Measurements from ENCODE around the gene CDC14A.

CDC14A gene

GRCh38 chr1:100443811-100444571, 91.7 kb downstream of the CDC14A start:
- in situ Hi-C loops (cut with HindIII; ENCODE audit: low sequenced_read_pairs): no loop called here

GRCh38 chr1:100445565-100445964, 93.3 kb downstream of the CDC14A start:
- in situ Hi-C loops (cut with HindIII; ENCODE audit: low sequenced_read_pairs): no loop called here

DNA sequence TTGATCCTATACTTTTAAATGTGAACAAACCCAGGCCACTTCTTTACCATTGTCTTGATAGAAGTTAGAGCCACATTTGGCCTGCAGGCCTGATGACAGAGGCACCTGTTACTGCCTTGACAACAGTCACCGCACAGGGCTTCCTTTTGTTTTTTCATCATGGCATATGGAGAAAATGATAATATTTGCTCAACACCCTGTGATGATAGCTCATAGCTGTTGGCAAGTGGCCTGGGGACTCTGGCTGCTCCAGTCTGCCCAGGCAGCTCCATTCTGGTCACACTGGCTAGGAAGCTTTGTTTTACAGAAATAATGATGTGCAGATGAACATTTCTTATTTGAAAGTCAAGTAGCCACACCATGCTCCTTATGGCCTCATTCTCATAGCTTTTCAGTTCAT, 96.1 kb downstream of the CDC14A start:
- in situ Hi-C loops (cut with HindIII; ENCODE audit: low sequenced_read_pairs): no loop called here

DNA sequence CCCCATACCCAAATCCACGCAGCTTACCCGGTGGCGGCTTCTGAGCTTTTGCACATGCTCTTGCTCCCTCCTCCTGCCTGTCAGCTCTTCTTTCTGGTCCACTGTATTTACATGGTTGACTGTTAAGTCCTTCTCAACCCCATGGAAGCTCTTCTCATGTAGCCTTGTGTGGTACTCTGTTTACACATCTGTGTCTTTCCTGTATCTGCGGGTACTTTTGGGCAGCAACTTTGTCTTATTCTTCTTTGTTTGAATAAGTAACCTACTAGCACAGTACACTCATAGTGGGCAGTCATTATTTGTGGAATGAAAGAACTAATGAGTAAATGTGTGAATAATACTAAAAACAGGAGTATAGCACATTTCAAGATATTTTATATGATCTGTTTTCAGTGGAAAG, 97.2 kb downstream of the CDC14A start:
- in situ Hi-C loops (cut with HindIII; ENCODE audit: low sequenced_read_pairs): no loop called here

GRCh38 chr1:100452641-100453040, 100.3 kb downstream of the CDC14A start:
- in situ Hi-C loops (cut with HindIII; ENCODE audit: low sequenced_read_pairs): no loop called here

DNA sequence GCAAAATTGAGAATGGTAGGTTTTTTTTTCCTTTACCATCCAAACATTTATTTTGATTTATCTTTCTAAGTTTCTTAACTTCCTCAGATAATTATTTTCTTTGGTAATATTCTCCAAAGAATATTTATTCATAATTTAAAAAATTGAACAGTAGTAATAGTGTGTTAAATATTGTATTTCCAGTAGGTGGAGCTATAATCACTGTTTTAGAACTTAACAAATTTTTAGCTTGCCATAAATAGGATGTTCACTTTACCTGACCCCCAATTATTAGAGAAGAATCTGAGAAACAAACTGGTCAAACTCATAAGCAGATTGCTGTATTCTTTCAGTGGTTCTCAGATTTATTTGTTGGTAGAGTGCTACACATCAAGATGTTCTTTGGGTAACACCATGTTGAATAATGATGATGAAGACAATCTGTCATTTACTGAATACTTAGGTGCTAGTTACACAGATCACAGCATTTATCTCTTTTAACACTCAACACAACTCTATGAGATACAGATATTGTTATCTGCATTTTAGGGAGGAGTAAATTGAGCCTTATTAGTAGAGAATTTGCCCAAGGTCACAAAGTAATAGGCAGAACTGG, 103.3 kb downstream of the CDC14A start:
- in situ Hi-C loops (cut with HindIII; ENCODE audit: low sequenced_read_pairs): no loop called here

DNA sequence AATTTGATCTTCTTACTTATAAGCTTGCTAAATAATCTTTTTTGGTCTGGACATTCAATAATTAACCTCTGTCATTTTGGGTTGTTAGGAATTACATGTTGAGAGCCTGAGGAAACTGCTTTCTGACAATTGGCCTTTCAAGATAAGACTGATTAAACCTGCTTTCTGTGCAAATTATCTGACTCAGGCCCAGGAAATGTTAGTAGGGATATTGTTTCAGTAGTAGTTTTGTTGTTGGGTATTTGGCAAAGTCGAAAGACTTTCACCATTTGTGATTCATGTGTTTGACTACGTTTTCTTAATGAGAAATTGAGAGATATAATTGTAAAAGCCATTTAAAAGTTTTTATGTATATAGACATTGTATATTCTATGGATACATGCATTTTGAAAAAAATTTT, 104.6 kb downstream of the CDC14A start:
- in situ Hi-C loops (cut with HindIII; ENCODE audit: low sequenced_read_pairs): no loop called here

DNA sequence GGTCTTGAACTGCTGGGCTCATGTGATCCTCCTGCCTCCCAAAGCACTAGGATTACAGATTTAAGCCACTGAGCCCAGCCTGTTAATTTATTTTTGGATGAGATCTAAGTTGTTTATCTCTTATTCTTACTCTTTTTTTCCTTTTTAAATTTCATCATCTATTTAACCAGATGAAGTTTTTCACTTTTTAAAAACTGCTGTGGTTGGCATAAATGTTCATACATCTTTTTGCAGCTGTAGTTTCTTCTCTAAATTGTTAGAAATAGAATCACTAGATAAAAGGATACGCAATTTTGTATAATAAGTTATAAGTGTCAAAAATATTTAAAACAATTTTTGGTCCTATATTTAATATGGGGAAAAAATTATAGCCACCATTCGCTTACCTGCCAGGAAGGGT, 105.4 kb downstream of the CDC14A start:
- in situ Hi-C loops (cut with HindIII; ENCODE audit: low sequenced_read_pairs): no loop called here

GRCh38 chr1:100458661-100459357, 106.5 kb downstream of the CDC14A start:
- in situ Hi-C loops (cut with HindIII; ENCODE audit: low sequenced_read_pairs): no loop called here

GRCh38 chr1:100459358-100460114, 107.2 kb downstream of the CDC14A start:
- in situ Hi-C loops (cut with HindIII; ENCODE audit: low sequenced_read_pairs): no loop called here

DNA sequence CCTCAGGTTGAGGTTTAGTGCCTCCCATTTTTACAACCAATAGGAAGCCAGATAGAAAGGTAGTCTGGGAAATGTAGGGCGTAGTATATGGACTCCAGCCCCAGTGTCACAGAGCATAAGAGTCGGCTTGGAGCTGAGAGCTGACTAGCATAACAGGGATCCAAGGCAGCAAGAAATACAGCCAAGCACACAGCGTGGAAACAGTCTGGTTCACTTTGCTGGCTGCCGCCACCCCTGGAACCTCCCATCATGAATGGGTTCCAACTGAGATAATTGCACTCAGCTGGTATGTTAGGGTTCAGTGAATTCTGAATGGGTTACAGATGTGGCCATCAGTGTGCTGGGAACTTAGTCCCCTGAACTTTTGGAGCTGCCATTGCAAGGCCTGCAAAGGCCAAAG, 108.9 kb downstream of the CDC14A start:
- in situ Hi-C loops (cut with HindIII; ENCODE audit: low sequenced_read_pairs): no loop called here

- in situ Hi-C loops (cut with HindIII; ENCODE audit: low sequenced_read_pairs): no loop called here
Observed at GRCh38 chr1:100462326-100463025, 110.2 kb downstream of the CDC14A start.

- in situ Hi-C loops (cut with HindIII; ENCODE audit: low sequenced_read_pairs): no loop called here
Observed at GRCh38 chr1:100463791-100464424, 111.6 kb downstream of the CDC14A start.

DNA sequence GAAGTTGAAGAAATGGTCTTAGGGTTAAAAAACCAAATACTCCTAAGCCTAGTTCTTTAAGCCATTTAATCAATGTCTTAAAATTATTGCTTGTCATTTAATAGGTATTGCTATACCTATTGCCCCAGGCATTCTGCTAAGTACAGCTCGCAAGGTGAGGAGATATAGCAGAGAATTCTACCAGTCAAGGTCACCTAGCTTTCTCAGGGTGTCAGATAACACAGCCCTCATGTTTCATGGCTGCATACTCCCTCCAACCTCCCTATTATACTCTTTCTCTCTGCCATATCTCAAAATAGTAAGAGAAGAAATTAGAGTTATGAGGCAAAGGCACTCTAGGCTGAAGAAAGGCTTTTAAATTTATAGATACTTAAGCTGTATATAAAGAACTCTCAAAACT, 117.3 kb downstream of the CDC14A start:
- in situ Hi-C loops (cut with HindIII; ENCODE audit: low sequenced_read_pairs): no loop called here

DNA sequence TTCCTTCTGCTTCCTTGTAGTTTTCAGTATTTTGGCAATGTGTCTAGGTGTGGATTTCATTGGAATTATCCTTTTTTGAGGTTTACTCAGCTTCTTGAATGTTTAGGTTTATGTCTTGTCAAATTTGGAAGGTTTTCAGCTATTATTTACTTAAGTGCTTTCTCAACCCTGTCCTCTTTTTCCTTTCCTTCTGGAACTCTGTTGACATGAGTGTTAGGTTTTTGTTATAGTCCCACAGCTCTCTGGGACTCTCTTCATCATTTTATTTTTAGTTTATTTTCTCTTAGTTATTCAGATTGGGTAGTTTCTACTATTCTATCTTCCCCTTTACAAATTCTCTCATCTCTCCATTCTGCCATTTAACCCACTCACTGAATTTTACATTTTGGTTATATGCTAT, 122.5 kb downstream of the CDC14A start:
- in situ Hi-C loops (cut with HindIII; ENCODE audit: low sequenced_read_pairs): no loop called here

DNA sequence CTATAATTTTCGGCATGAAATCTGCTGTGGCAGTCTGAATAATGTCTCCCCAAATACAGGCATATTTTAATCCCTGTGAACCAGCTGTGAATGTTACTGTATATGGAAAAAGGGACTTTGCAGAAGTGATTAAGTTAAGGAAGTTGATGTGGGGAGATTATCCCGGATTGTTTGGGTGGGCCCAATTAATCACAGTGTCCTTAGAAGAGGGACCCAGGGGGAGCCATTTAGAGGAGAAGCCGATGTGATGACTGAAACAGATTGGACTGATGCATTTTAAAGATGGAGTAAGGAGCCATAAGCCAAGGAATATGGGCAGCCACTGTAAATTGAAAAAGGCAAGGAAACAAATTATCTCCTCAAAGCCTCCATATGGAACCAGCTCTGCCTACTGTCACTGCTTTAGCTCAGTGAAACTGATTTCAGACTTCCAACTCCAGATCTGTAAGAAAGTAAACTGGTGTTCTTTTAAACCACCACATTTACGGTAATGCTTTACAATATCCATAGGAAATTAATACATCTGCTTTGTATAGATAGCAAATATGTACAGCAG, 124.5 kb downstream of the CDC14A start:
- in situ Hi-C loops (cut with HindIII; ENCODE audit: low sequenced_read_pairs): no loop called here

- in situ Hi-C loops (cut with HindIII; ENCODE audit: low sequenced_read_pairs): no loop called here
Observed at GRCh38 chr1:100478816-100479215, 126.5 kb downstream of the CDC14A start.

DNA sequence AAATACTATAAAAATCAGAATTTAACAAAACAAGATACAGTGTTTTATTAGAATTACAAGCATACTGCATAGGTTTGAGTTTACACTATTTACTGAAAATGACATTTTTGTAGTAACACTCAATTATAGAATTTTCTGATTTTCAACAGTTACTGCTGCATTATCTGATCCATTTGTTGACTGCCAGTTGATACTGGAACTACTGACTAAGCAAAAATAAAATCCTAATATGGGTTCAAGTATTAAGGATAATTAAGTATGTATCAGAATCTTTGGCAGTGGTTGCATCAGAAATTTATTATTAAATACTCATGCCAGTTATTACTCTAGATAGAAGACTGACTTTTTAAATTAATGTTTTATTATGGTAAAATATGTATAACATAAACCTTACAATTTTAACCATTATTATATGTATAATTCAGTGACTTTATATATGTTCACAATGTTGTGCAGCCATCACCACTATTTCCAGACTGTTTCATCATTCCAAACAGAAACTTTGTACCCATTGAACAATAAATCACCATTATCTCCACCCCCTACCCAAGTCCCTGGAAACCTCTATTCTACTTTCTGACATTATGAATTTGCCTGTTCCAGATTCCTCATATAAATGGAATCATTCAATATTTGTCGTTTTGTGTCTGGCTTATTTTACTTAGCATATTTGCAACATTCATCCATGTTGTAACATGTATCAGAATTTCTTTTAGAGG, 127.5 kb downstream of the CDC14A start:
- in situ Hi-C loops (cut with HindIII; ENCODE audit: low sequenced_read_pairs): no loop called here

DNA sequence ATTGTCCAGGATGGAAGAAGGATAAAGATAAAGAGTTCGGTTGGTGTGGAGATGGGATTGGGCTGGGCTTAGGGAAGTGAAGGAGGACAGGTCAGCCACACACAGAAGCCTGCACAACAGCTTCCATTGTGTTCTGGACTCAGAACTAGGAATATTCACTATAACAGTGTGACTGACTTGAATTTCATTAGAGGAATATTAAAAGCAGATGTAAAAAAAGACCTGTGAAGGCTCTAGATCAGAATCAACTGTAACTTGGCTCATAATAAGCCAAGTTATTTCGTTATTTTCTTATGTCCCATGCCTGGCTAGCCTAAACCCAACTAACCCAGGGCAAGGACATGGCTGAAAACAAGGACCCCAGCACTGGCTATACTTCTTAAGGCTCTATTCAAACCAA, 129.0 kb downstream of the CDC14A start:
- in situ Hi-C loops (cut with HindIII; ENCODE audit: low sequenced_read_pairs): no loop called here

Measured in DLD1 (cell line).